Transverse colon (tissue), 4 donors: ENCODE measurements around the gene SEMA6C. TPM values are rescaled to one million over a fixed set of nuclear protein-coding genes. Genes with fewer than 3 reads are reported as not detected.
A peak's percentile ranks its signal among the peaks of the same experiment; 100 is the strongest.

Experiments
- DNase-seq: peaks from one replicate; pipeline ENCODE4 v3.0.0-alpha.2; 2019
- H3K27ac ChIP-seq, 4 donors: fragments of 200-600 bp; sonication (generic); 2 replicates each; pipeline ENCODE4 v1.5.1; 2016 to 2018; ENCODE audit warnings: inconsistent platforms in 4 of 4
- H3K27me3 ChIP-seq: fragments of 200-600 bp; sonication (generic); 2 replicates; pipeline ENCODE4 v1.5.1; 2017; ENCODE audit warnings: inconsistent platforms
- H3K36me3 ChIP-seq, 4 donors: fragments of 200-600 bp; sonication (generic); 2 replicates each; pipeline ENCODE4 v1.5.1; 2017 to 2019; ENCODE audit warnings: inconsistent platforms in 4 of 4
- H3K4me1 ChIP-seq, 4 donors: fragments of 200-600 bp; sonication (generic); 2 replicates each; pipeline ENCODE4 v1.5.1; 2017 to 2020; ENCODE audit warnings: inconsistent platforms in 4 of 4
- H3K4me3 ChIP-seq, 4 donors: fragments of 200-600 bp; sonication (generic); 1 replicate in 1 of 4; 2 replicates in 3 of 4; pipeline versions ENCODE4 v1.5.1 to v1.6.1; 2017 to 2019; ENCODE audit warnings: inconsistent platforms in 4 of 4
- H3K9me3 ChIP-seq, 2 donors: fragments of 200-600 bp; sonication (generic); 2 replicates each; pipeline ENCODE4 v1.5.1; 2017 to 2019; ENCODE audit warnings: inconsistent platforms in 2 of 2
- CTCF ChIP-seq, 5 experiments: fragments of 200-600 bp in 3 of 5; fragments of 450-650 bp in 2 of 5; sonication (generic) in 3 of 5; IDR thresholded peaks; 1 replicate in 2 of 5; 2 replicates in 3 of 5; pipeline ENCODE4 v1.5.1; 2016 to 2017; ENCODE audit warnings: antibody characterized with exemption in 5 of 5, inconsistent platforms in 3 of 5, mild to moderate bottlenecking in 2 of 5, moderate library complexity in 1 of 5
- EP300 ChIP-seq: sonication (generic); formaldehyde crosslinking; IDR thresholded peaks from one replicate; pipeline ENCODE4 v1.6.1; 2017; ENCODE audit warnings: antibody characterized with exemption, low read depth
- POLR2A ChIP-seq: fragments of 450-650 bp; IDR thresholded peaks from one replicate; pipeline ENCODE4 v1.6.1; 2016; ENCODE audit warnings: antibody characterized with exemption, mild to moderate bottlenecking, moderate library complexity
- POLR2AphosphoS5 ChIP-seq, 3 donors: sonication (generic); formaldehyde crosslinking; IDR thresholded peaks; one replicate each; pipeline ENCODE4 v1.6.1; 2016; ENCODE audit warnings: antibody characterized with exemption in 3 of 3
- WGBS, 2 donors: methylation state at CpG; one replicate each; pipeline ENCODE4 v1.1.5; 2018; ENCODE audit warnings: low coverage in 1 of 2; 5-methylcytosine and 5-hydroxymethylcytosine counted together
- in situ Hi-C, 4 donors: fragments of 200-750 bp; cut with MboI; loops; one replicate each; pipeline versions ENCODE4 v1.15.0 to v1.15.1; 2017; ENCODE audit warnings: low sequenced_read_pairs in 3 of 4, low pct_ligation_motif_present in 1 of 4, low pct_unique_long_range_greater_than_20kb in 1 of 4
- intact Hi-C: fragments of 100-400 bp; cut with DNase I; formaldehyde crosslinking; loops from one replicate; pipeline ENCODE4 v1.15.1; 2023; ENCODE audit warnings: low total_unique reads
- total RNA-seq, 4 donors: library from RNA; depleted of rRNA; stranded (reverse); fragments of >200 nt; gene quantifications; one replicate each; pipeline ENCODE4 v1.1.0, GENCODE V29; 2016

The SEMA6C gene
- total RNA-seq, 4 donors from 2014 or later, result 1.8 to 16.3 (median 2.9) TPM

DNA sequence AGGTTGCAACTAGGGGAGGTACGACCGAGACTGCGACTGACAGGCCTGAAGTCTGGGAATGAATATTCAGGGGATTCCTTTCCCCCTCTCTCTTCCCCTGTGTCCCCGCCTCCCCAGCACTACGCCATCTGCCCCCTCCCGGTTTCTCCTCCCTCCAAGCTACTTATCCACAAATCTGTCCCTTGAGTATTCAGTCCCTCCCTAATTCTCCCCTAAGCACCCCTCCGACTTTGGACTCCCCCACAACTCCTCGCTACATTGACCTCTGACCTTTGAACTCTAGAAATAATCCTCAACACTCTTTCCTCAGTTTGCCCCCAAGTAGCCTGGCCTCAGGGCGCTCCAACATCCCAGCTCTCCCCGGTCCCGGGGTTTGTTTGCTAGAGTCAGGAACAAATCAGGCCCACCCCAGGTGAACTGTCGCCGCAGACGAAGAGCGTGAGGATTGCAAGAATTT is 18.9 kb upstream of the SEMA6C start:
- intact Hi-C loops, result no loop called here

GRCh38 chr1:151164732-151165280 is 18.4 kb upstream of the SEMA6C start:
- intact Hi-C loops (no loop called here), in situ Hi-C loops (loop anchor here in 1 of 4 donors (25.0 kb wide), 1 partner anchor 128 kb away; the partner anchor contains the start of genes BNIPL and C1orf56)
- 30% methylated on average over 11 of the region's 11 CpGs; no CpG with 5 or more reads in 1 of the 2 donors for WGBS, 2 donors
- Histone ChIP-seq H3K36me3 (peaks cover 0 to 19% (median 5%) of the 10 kb centered on the region in 4 donors), H3K4me1 (peaks cover 6 to 30% (median 20%) of the 10 kb centered on the region in 4 donors), H3K9me3 (no peaks in the 10 kb centered on the region), H3K4me3 (peak overlapping the region; percentile 32 to 94 (median 78)), H3K27me3 (no peaks in the 10 kb centered on the region), H3K27ac (peak overlapping the region; percentile 84 to 94 (median 88))
- TF ChIP-seq POLR2AphosphoS5 (IDR thresholded peaks at IDR 0.05), result no peak
- no peak for TF ChIP-seq EP300
- TF ChIP-seq CTCF (IDR thresholded peaks at IDR 0.05), result no peak
- TF ChIP-seq POLR2A, result no peak
- DNase-seq, result no peak

More for the DNA sequence above, 18.9 kb upstream of the SEMA6C start:
- 7 to 13% methylated on average over 3 to 15 of the region's 15 CpGs for WGBS, 2 donors
- H3K27ac ChIP-seq, result peak overlapping the region; percentile 84 to 94 (median 88)
- H3K27me3 ChIP-seq, result no peaks in the 10 kb centered on the region
- no peaks in the 10 kb centered on the region for H3K9me3 ChIP-seq
- peaks cover 0 to 18% (median 4%) of the 10 kb centered on the region in 4 donors for H3K36me3 ChIP-seq
- TF ChIP-seq EP300 (no peak), POLR2A (no peak), CTCF (IDR thresholded peaks at IDR 0.05) (peak in 1 of 5 experiments; percentile 13), POLR2AphosphoS5 (IDR thresholded peaks at IDR 0.05) (no peak)
- peak overlapping the region; percentile 32 to 94 (median 78) for H3K4me3 ChIP-seq
- peak; percentile 49 for DNase-seq
- H3K4me1 ChIP-seq, result peaks cover 6 to 30% (median 20%) of the 10 kb centered on the region in 4 donors
- in situ Hi-C loops, result loop anchor here in 1 of 4 donors (25.0 kb wide), 1 partner anchor 128 kb away; the partner anchor contains the start of genes BNIPL and C1orf56

GRCh38 chr1:151159373-151159772 is 12.9 kb upstream of the SEMA6C start:
- H3K9me3 ChIP-seq, result no peaks in the 10 kb centered on the region
- peaks cover 0 to 14% (median 3%) of the 10 kb centered on the region in 4 donors for H3K4me1 ChIP-seq
- H3K36me3 ChIP-seq, result peaks cover 0 to 9% (median 5%) of the 10 kb centered on the region in 4 donors
- no peaks in the 10 kb centered on the region for H3K27me3 ChIP-seq
- no peak for DNase-seq
- no peak overlapping the region for H3K4me3 ChIP-seq
- in situ Hi-C loops (loop anchor here in 3 of 4 donors (5.0 to 25.0 kb wide), 5 partner anchors 62 to 145 kb away; partner anchors contain the start of genes BNIPL (in 1 of the 3) and C1orf56 (in 1 of the 3)), intact Hi-C loops (loop anchor here (5.0 to 10.0 kb wide), 2 partner anchors 55 to 342 kb away; no protein-coding TSS in a partner anchor)
- TF ChIP-seq POLR2A, result no peak
- peak overlapping the region in 1 of 4 donors; percentile 19 for H3K27ac ChIP-seq

DNA sequence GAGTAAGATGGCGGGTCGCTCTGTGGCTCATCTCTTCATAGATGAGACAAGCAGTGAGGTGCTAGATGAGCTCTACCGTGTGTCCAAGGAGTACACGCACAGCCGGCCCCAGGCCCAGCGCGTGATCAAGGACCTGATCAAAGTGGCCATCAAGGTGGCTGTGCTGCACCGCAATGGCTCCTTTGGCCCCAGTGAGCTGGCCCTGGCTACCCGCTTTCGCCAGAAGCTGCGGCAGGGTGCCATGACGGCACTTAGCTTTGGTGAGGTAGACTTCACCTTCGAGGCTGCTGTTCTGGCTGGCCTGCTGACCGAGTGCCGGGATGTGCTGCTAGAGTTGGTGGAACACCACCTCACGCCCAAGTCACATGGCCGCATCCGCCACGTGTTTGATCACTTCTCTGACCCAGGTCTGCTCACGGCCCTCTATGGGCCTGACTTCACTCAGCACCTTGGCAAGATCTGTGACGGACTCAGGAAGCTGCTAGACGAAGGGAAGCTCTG is 12.4 kb upstream of the SEMA6C start:
- Histone ChIP-seq H3K4me1 (peaks cover 0 to 9% (median 0%) of the 10 kb centered on the region in 4 donors), H3K36me3 (peaks cover 0 to 9% (median 5%) of the 10 kb centered on the region in 4 donors), H3K9me3 (no peaks in the 10 kb centered on the region), H3K27me3 (no peaks in the 10 kb centered on the region), H3K4me3 (no peak overlapping the region), H3K27ac (peak overlapping the region in 3 of 4 donors; percentile 12 to 58 (median 24))
- in situ Hi-C loops (loop anchor here in 3 of 4 donors (5.0 to 25.0 kb wide), 5 partner anchors 62 to 144 kb away; partner anchors contain the start of genes BNIPL (in 1 of the 3) and C1orf56 (in 1 of the 3)), intact Hi-C loops (loop anchor here (5.0 to 10.0 kb wide), 2 partner anchors 54 to 342 kb away; no protein-coding TSS in a partner anchor)
- no peak for DNase-seq
- WGBS, 2 donors, result 78 to 87% methylated on average over 6 to 10 of the region's 22 CpGs
- no peak for TF ChIP-seq POLR2A
- no peak for TF ChIP-seq POLR2AphosphoS5 (IDR thresholded peaks at IDR 0.05)
- no peak for TF ChIP-seq CTCF (IDR thresholded peaks at IDR 0.05)
